ENCODE results near the gene TENM4. TPM values are rescaled to one million over a fixed set of nuclear protein-coding genes. Genes with fewer than 3 reads are reported as not detected.

The TENM4 gene
- total RNA-seq, 1 donor from 2014 or later = 43.2 TPM

GRCh38 chr11:79235696-79236095 is 205.1 kb downstream of the TENM4 start:
- H3K9me3 Mint-ChIP-seq = no peaks in the 10 kb centered on the region
- H3K27me3 Mint-ChIP-seq (ENCODE audit: low read depth) = peaks cover 6% of the 10 kb centered on the region
- TF ChIP-seq CTCF (conservative IDR thresholded peaks at IDR 0.05) = no peak
- DNase-seq (ENCODE audit: low read depth, low spot score) = no peak
- peak overlapping the region; percentile 10 for H3K4me3 Mint-ChIP-seq
- peaks cover 47% of the 10 kb centered on the region for H3K4me1 Mint-ChIP-seq
- peak overlapping the region; percentile 89 for H3K27ac Mint-ChIP-seq (ENCODE audit: unreplicated experiment)
- H3K36me3 Mint-ChIP-seq (ENCODE audit: low read depth) = peaks cover 4% of the 10 kb centered on the region

GRCh38 chr11:79232346-79232745 is 208.5 kb downstream of the TENM4 start:
- Mint-ChIP-seq H3K36me3 (ENCODE audit: low read depth) (peaks cover 4% of the 10 kb centered on the region), H3K27ac (ENCODE audit: unreplicated experiment) (no peak overlapping the region), H3K9me3 (no peaks in the 10 kb centered on the region), H3K27me3 (ENCODE audit: low read depth) (peaks cover 11% of the 10 kb centered on the region), H3K4me1 (peaks cover 57% of the 10 kb centered on the region), H3K4me3 (no peak overlapping the region)
- no peak for DNase-seq (ENCODE audit: low read depth, low spot score)
- TF ChIP-seq CTCF (conservative IDR thresholded peaks at IDR 0.05) = no peak

GRCh38 chr11:79229047-79229446 is 211.8 kb downstream of the TENM4 start:
- Mint-ChIP-seq H3K27ac (ENCODE audit: unreplicated experiment) (no peak overlapping the region), H3K36me3 (ENCODE audit: low read depth) (peaks cover 4% of the 10 kb centered on the region), H3K4me1 (peaks cover 35% of the 10 kb centered on the region), H3K27me3 (ENCODE audit: low read depth) (peaks cover 22% of the 10 kb centered on the region), H3K4me3 (no peak overlapping the region), H3K9me3 (no peaks in the 10 kb centered on the region)
- no peak for TF ChIP-seq CTCF (conservative IDR thresholded peaks at IDR 0.05)
- no peak for DNase-seq (ENCODE audit: low read depth, low spot score)

DNA sequence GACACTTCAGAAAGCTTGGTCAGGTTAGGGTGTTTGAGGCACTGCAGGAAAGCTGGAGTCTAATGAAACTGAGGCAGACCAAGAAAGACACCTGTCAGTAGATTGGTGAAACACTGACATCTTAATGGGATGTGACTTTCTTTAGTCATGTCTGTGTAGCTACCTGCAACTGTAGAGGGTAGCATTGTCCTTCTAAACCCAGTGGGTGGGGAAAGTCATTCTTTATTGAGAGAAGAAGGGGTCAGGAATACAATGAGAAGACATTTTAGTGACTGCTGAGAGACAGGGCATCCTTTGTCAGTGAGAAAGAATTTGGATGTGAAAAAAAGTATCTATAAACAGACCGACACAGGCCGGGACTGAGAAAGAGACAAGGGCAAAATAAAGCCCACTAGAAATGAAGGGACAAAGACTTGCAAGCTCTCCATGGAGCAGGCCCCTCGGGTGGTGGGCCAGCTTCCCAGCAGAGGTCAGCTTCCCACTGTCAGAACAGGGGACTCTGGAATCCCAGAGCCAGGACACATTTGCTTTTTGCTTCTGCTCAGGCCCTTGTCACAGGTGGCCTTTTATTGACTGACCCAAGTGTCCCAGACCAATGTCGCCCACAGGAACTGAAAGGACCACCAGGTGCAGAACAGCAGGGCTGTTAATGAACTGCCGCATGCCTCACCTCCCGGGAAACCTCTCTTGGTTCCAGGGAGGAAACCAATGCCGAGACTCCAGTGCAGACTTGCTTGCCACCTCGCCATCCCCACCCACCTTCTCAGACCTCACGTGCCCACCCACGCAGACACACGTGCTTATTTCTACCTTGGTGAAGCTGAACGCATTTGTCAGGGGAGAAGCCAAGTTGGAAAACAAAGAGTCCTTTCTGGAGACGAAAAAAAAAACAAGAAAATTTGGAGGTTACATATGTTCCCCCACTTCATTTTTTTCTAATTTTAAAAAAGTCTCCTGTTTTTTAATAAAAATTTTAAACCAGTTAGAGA is 212.8 kb downstream of the TENM4 start:
- H3K27ac Mint-ChIP-seq (ENCODE audit: unreplicated experiment) = no peak overlapping the region

GRCh38 chr11:79227308-79227707 is 213.5 kb downstream of the TENM4 start:
- H3K36me3 Mint-ChIP-seq (ENCODE audit: low read depth) = peaks cover 7% of the 10 kb centered on the region

More for the DNA sequence above, 212.8 kb downstream of the TENM4 start:
- H3K27me3 Mint-ChIP-seq (ENCODE audit: low read depth) = peaks cover 20% of the 10 kb centered on the region
- peaks cover 4% of the 10 kb centered on the region for H3K36me3 Mint-ChIP-seq (ENCODE audit: low read depth)
- H3K4me3 Mint-ChIP-seq = no peak overlapping the region
- peaks cover 29% of the 10 kb centered on the region for H3K4me1 Mint-ChIP-seq
- DNase-seq (ENCODE audit: low read depth, low spot score) = no peak
- no peak for TF ChIP-seq CTCF (conservative IDR thresholded peaks at IDR 0.05)
- no peaks in the 10 kb centered on the region for H3K9me3 Mint-ChIP-seq

More at GRCh38 chr11:79227308-79227707, 213.5 kb downstream of the TENM4 start:
- no peak overlapping the region for H3K27ac Mint-ChIP-seq (ENCODE audit: unreplicated experiment)
- no peak overlapping the region for H3K4me3 Mint-ChIP-seq
- no peak for TF ChIP-seq CTCF (conservative IDR thresholded peaks at IDR 0.05)
- H3K9me3 Mint-ChIP-seq = peaks cover 4% of the 10 kb centered on the region
- peaks cover 21% of the 10 kb centered on the region for H3K27me3 Mint-ChIP-seq (ENCODE audit: low read depth)
- H3K4me1 Mint-ChIP-seq = peaks cover 28% of the 10 kb centered on the region
- no peak for DNase-seq (ENCODE audit: low read depth, low spot score)
